Activated T-helper 17 cell treated with anti-CD3 and anti-CD28 coated beads, Interleukin-2, amount 50 U/mL, for 72 hours (primary cell): ENCODE results near the gene DPEP1. TPM values are rescaled to one million over a fixed set of nuclear protein-coding genes. Genes with fewer than 3 reads are reported as not detected.

ENCODE experiments used
- ATAC-seq: fragments of 150-1000 bp; cut with Tn5 transposase; replicated peaks from 2 replicates; pipeline ENCODE4 v1.10.0; 2021; ENCODE audit warnings: mild to moderate bottlenecking, moderate library complexity
- H3K27ac Mint-ChIP-seq: one replicate; pipeline ENCODE4 v1.8.0; 2022; ENCODE audit warnings: mixed read lengths
- H3K27me3 Mint-ChIP-seq: one replicate; pipeline ENCODE4 v1.8.0; 2022; ENCODE audit warnings: mixed read lengths
- H3K36me3 Mint-ChIP-seq: one replicate; pipeline ENCODE4 v1.8.0; 2022; ENCODE audit warnings: low read depth, mild to moderate bottlenecking, mixed read lengths
- H3K4me1 Mint-ChIP-seq: one replicate; pipeline ENCODE4 v1.8.0; 2022; ENCODE audit warnings: mixed read lengths
- H3K4me3 Mint-ChIP-seq: one replicate; pipeline ENCODE4 v1.8.0; 2022; ENCODE audit warnings: mild to moderate bottlenecking, mixed read lengths
- H3K9me3 Mint-ChIP-seq: one replicate; pipeline ENCODE4 v1.8.0; 2022; ENCODE audit warnings: mixed read lengths
- total RNA-seq, 2 donors: library from RNA; stranded (reverse); gene quantifications; one replicate each; pipeline ENCODE4 v1.2.3, GENCODE V29; 2022

The DPEP1 gene
- total RNA-seq, 2 donors from 2014 or later: not detected

DNA sequence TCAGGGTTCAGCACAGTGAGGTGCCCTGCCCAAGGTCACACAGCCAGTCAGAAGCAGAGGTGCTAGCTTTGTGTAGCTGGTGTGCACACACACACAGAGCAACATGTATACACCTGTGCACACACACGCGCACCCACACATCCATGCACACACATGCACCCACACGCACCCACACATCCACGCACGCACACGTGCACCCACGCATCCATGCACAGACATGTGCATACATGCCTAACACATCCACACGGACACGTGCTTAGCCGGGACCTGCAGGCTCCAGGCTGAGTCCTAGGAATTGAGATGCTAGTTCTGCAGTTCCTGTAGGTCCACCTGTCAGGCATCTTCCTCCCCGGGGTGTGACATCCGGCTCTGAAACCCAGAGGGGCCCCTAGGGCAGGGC, 13.0 kb upstream of the DPEP1 start:
- Mint-ChIP-seq H3K27ac (no peak overlapping the region), H3K27me3 (no peaks in the 10 kb centered on the region), H3K4me1 (peaks cover 8% of the 10 kb centered on the region), H3K36me3 (no peaks in the 10 kb centered on the region), H3K9me3 (no peaks in the 10 kb centered on the region), H3K4me3 (no peak overlapping the region)
- ATAC-seq: no peak

- no peaks in the 10 kb centered on the region for H3K27me3 Mint-ChIP-seq
- H3K36me3 Mint-ChIP-seq: no peaks in the 10 kb centered on the region
- H3K9me3 Mint-ChIP-seq: no peaks in the 10 kb centered on the region
- peaks cover 8% of the 10 kb centered on the region for H3K4me1 Mint-ChIP-seq
- H3K4me3 Mint-ChIP-seq: no peak overlapping the region
- no peak for ATAC-seq
- no peak overlapping the region for H3K27ac Mint-ChIP-seq
Observed at GRCh38 chr16:89600956-89601355, 12.5 kb upstream of the DPEP1 start.

GRCh38 chr16:89601906-89602272, 11.6 kb upstream of the DPEP1 start:
- Mint-ChIP-seq H3K27ac (no peak overlapping the region), H3K36me3 (no peaks in the 10 kb centered on the region), H3K4me3 (peak overlapping the region; percentile 42), H3K9me3 (no peaks in the 10 kb centered on the region), H3K27me3 (no peaks in the 10 kb centered on the region), H3K4me1 (peaks cover 8% of the 10 kb centered on the region)
- no peak for ATAC-seq

DNA sequence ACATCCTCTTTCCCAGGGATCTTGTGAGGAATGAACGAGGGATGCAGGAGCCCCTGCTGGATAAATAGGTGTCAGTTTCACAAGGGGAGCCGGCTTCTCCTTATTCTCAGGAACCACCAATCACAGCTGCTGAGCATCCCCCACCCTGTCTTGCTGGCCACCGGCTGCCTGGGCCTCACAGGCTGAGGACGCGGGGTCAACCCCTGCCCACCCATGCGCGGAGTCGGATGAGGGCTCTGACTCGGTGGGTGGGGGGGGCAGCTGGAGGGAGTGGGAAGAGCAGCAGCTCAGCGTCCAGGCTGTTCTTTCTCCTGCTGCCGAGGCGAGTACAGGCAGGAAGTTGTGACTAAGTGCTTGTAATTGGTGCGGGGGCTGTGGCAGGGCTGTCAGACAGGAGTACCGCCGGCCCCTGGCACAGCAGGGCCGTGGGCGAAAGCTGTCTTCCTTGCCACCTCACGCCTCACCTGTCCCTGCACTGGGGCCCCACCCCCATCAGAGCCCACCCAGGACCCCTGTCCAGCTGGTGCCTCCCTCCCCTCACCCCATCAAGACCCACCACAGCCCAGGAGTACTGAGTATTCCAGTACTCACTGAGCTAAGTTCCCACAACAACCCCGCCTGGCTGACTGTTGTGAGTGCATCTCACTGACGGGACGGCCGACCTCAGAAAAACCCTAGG, 11.0 kb upstream of the DPEP1 start:
- peak overlapping the region; percentile 42 for H3K4me3 Mint-ChIP-seq
- H3K27ac Mint-ChIP-seq: no peak overlapping the region
- no peaks in the 10 kb centered on the region for H3K36me3 Mint-ChIP-seq
- peak; percentile 97 for ATAC-seq
- no peaks in the 10 kb centered on the region for H3K9me3 Mint-ChIP-seq
- peaks cover 8% of the 10 kb centered on the region for H3K4me1 Mint-ChIP-seq
- no peaks in the 10 kb centered on the region for H3K27me3 Mint-ChIP-seq

- no peaks in the 10 kb centered on the region for H3K27me3 Mint-ChIP-seq
- no peaks in the 10 kb centered on the region for H3K36me3 Mint-ChIP-seq
- H3K4me1 Mint-ChIP-seq: peaks cover 8% of the 10 kb centered on the region
- no peak for ATAC-seq
- peak overlapping the region; percentile 42 for H3K4me3 Mint-ChIP-seq
- H3K27ac Mint-ChIP-seq: no peak overlapping the region
- no peaks in the 10 kb centered on the region for H3K9me3 Mint-ChIP-seq
Observed at GRCh38 chr16:89602952-89603590, 10.4 kb upstream of the DPEP1 start.

DNA sequence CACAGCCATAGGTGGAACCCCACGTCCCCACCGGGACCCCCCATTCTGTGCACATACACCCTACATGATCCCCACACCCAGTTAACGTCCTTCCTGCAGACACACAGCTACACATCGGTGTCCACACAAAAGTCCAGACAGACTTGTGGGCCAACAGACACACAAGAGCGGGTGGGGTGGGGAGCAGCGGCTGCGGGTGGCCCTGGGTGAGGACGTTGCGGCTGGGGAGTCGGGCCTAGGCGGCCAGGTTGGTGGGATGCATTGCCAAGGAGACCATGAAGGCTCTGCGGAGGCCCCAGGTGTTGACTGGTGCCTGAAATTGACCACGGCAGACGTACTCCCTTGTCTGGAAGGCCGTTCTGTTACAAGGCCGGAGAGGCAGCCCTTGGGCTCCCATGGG, 8.7 kb upstream of the DPEP1 start:
- Mint-ChIP-seq H3K36me3 (no peaks in the 10 kb centered on the region), H3K4me3 (no peak overlapping the region), H3K27me3 (no peaks in the 10 kb centered on the region), H3K9me3 (no peaks in the 10 kb centered on the region), H3K4me1 (peaks cover 8% of the 10 kb centered on the region), H3K27ac (no peak overlapping the region)
- ATAC-seq: no peak

GRCh38 chr16:89605186-89605970, 8.1 kb upstream of the DPEP1 start:
- H3K9me3 Mint-ChIP-seq: no peaks in the 10 kb centered on the region
- H3K27ac Mint-ChIP-seq: no peak overlapping the region
- H3K36me3 Mint-ChIP-seq: no peaks in the 10 kb centered on the region
- H3K4me3 Mint-ChIP-seq: no peak overlapping the region
- peaks cover 8% of the 10 kb centered on the region for H3K4me1 Mint-ChIP-seq
- no peaks in the 10 kb centered on the region for H3K27me3 Mint-ChIP-seq
- ATAC-seq: no peak

GRCh38 chr16:89606006-89606405, 7.4 kb upstream of the DPEP1 start:
- no peaks in the 10 kb centered on the region for H3K27me3 Mint-ChIP-seq

GRCh38 chr16:89607453-89607852, 6.0 kb upstream of the DPEP1 start:
- Mint-ChIP-seq H3K27ac (no peak overlapping the region), H3K4me3 (no peak overlapping the region), H3K27me3 (no peaks in the 10 kb centered on the region), H3K4me1 (peaks cover 8% of the 10 kb centered on the region), H3K9me3 (no peaks in the 10 kb centered on the region), H3K36me3 (no peaks in the 10 kb centered on the region)
- ATAC-seq: no peak

More at GRCh38 chr16:89606006-89606405, 7.4 kb upstream of the DPEP1 start:
- Mint-ChIP-seq H3K27ac (no peak overlapping the region), H3K4me1 (peaks cover 8% of the 10 kb centered on the region), H3K9me3 (no peaks in the 10 kb centered on the region), H3K4me3 (no peak overlapping the region), H3K36me3 (no peaks in the 10 kb centered on the region)
- no peak for ATAC-seq

DNA sequence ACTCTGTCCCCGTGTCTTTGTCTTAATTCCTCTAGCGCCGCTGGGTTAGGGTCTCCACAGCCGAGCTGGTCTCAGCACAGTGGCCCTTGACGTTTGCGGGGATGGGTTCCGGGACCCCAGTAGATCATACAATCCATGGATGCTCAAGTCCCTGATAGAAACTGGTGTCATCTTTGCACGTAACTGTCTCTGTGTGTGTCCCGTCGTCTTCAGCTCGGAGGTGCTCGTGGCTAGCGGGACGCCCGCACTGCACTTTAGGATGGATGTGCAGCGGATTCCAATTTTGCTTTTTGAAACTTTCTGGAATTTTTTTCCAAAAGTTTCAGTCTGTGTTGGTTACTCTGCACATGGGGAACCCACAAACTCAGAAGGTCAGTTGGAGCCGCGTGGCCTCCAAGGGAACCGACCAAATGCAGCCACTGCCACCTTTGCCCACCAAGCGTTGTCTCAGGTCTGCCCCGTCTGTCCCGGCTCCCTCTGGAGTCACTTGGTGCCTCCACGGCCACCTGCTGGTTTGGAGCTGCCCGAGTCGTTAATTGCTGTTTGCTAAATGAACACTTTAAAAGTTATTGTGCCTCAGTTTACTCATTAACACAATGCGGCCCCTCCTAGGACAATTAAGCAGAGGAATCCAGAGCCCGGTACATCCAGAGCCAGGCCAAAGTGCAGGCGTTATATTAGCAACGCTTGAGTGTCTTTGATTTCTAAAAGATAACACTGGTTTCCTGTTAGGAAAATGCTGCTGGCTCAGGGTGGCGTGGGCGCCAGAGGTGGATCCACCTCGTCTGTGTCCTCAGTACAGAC, 5.3 kb upstream of the DPEP1 start:
- peaks cover 6% of the 10 kb centered on the region for H3K4me1 Mint-ChIP-seq
- no peaks in the 10 kb centered on the region for H3K36me3 Mint-ChIP-seq
- H3K27ac Mint-ChIP-seq: no peak overlapping the region
- H3K27me3 Mint-ChIP-seq: no peaks in the 10 kb centered on the region
- no peaks in the 10 kb centered on the region for H3K9me3 Mint-ChIP-seq
- ATAC-seq: no peak
- H3K4me3 Mint-ChIP-seq: no peak overlapping the region

DNA sequence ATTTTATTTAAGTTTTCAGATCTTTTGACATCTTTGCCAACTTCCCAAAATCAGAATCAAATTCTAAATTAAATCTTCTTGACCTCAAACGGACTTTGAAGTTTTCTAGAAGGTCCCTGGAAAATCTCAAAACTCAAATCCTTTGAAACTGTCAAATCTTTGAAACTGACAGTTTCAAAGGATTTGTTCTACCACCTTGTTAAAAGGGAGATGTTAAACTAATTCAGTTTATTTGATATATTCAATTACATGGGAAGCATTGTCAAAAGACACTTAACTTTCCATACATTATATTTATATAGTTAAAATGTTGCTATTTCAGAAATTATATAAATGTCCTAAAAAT, 3.4 kb upstream of the DPEP1 start:
- Mint-ChIP-seq H3K4me3 (no peak overlapping the region), H3K36me3 (no peaks in the 10 kb centered on the region), H3K9me3 (no peaks in the 10 kb centered on the region), H3K27me3 (no peaks in the 10 kb centered on the region), H3K27ac (no peak overlapping the region), H3K4me1 (peaks cover 6% of the 10 kb centered on the region)
- ATAC-seq: no peak

DNA sequence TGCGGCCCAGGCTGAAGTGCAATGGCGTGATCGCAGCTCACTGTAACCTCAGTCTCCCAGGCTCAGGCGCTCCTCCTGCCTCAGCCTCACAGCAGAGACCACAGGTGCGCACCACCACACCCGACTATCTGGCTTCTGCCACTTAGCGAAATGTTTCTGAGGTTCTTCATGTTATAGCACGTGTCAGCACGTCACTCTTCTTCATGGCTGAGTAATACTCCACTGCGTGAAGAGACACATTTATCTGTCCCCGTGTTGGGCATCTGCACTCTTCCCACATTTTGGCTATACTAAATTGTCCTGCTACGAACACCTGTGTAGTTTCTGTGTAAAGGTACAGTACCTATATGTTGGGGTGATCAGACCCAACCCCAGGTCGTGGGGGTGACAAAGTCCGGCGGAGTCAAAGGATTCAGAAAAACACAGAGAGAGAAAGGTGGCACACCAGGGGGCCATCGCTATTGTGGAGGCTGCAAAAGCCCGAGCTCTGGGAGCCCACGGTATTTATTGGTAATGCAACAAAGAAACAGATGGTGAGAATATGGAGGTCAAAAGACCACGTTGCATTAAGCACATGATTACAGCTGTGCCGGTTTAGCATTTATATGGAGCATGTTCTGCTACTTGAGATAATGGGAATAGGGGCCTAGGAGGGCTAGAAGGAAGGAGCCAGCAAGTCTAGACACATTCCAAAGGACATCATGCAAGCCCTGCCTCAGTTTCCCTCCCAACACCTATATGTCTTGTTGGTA, 851 bp upstream of the DPEP1 start:
- Mint-ChIP-seq H3K4me3 (no peak overlapping the region), H3K27me3 (no peaks in the 10 kb centered on the region), H3K9me3 (no peaks in the 10 kb centered on the region), H3K4me1 (peaks cover 12% of the 10 kb centered on the region), H3K27ac (peak overlapping the region; percentile 65), H3K36me3 (no peaks in the 10 kb centered on the region)
- no peak for ATAC-seq

- Mint-ChIP-seq H3K4me3 (no peak overlapping the region), H3K9me3 (no peaks in the 10 kb centered on the region), H3K27ac (no peak overlapping the region), H3K36me3 (no peaks in the 10 kb centered on the region), H3K4me1 (peaks cover 12% of the 10 kb centered on the region), H3K27me3 (no peaks in the 10 kb centered on the region)
- ATAC-seq: no peak
Observed at GRCh38 chr16:89613954-89614459, 565 bp downstream of the DPEP1 start.

DNA sequence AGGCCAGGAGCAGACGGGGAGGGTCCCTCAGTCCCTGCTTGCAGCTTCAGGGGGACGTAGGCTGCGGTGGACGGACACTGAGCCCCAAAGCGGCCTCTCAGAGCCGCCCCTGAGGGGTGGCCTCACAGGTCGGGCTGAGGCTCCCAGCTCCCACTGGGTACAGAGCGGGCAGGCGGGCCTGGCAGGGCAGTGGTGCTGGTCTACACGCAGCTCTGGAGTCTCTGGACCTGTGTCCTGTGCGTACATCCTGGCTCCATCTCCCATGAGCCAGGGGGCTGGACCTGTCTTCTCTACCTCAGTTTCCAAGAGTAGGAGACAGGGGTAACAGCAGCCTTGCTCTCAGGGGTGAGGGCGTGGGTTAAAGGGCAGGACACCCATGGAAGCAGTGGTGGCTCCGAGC, 1.7 kb downstream of the DPEP1 start:
- ATAC-seq: no peak
- H3K27ac Mint-ChIP-seq: no peak overlapping the region
- H3K27me3 Mint-ChIP-seq: no peaks in the 10 kb centered on the region
- no peak overlapping the region for H3K4me3 Mint-ChIP-seq
- H3K36me3 Mint-ChIP-seq: no peaks in the 10 kb centered on the region
- H3K9me3 Mint-ChIP-seq: no peaks in the 10 kb centered on the region
- H3K4me1 Mint-ChIP-seq: peaks cover 12% of the 10 kb centered on the region
